ENCODE results near the gene FUS.

Gene FUS

GRCh38 chr16:31213877-31214707, 34.2 kb downstream of the FUS start, which contains the start of gene TRIM72:
Gene TRIM72 (plus strand): TSS chr16:31214119. CDS start chr16:31214739, 620 bp downstream.
- Histone ChIP-seq H3K4me1 (ENCODE audit: insufficient read depth, low read length) (peaks cover 5% of the 10 kb centered on the region; the same call in 1 of the 2 replicates), H3K27me3 (ENCODE audit: insufficient read depth, low read length) (peaks cover 56% of the 10 kb centered on the region), H3K9ac (ENCODE audit: low read depth, low read length) (peak within 1 kb of the TSS; percentile 63)

GRCh38 chr16:31214708-31215286, 34.9 kb downstream of the FUS start:
- Histone ChIP-seq H3K4me1 (ENCODE audit: insufficient read depth, low read length) (peaks cover 5% of the 10 kb centered on the region; the same call in 1 of the 2 replicates), H3K9me3 (ENCODE audit: insufficient read depth, low read depth, low read length) (no peaks in the 10 kb centered on the region), H3K4me3 (ENCODE audit: low read length) (peak overlapping the region; percentile 69), H3K9ac (ENCODE audit: low read depth, low read length) (peak overlapping the region; percentile 63), H3K27me3 (ENCODE audit: insufficient read depth, low read length) (peaks cover 56% of the 10 kb centered on the region), H3K36me3 (ENCODE audit: insufficient read depth, low read length) (no peaks in the 10 kb centered on the region), H3K27ac (ENCODE audit: low read depth, low read length) (0 out of 2 replicates have a peak overlapping the region, but pooled peaks have one; percentile 35)
- 2% methylated on average over 58 of the region's 58 CpGs for whole genome bisulfite sequencing

More at GRCh38 chr16:31213877-31214707, 34.2 kb downstream of the FUS start, which contains the start of gene TRIM72:
- Histone ChIP-seq H3K36me3 (ENCODE audit: insufficient read depth, low read length) (no peaks in the 10 kb centered on the region), H3K4me3 (ENCODE audit: low read length) (peak within 1 kb of the TSS; percentile 69), H3K9me3 (ENCODE audit: insufficient read depth, low read depth, low read length) (no peaks in the 10 kb centered on the region), H3K27ac (ENCODE audit: low read depth, low read length) (0 out of 2 replicates have a peak within 1 kb of the TSS, but pooled peaks have one; percentile 35)
- 43% methylated on average over 25 of the region's 25 CpGs for WGBS

- Histone ChIP-seq H3K9ac (ENCODE audit: low read depth, low read length) (peak overlapping the region; percentile 63; the same call in 1 of the 2 replicates), H3K27me3 (ENCODE audit: insufficient read depth, low read length) (peaks cover 56% of the 10 kb centered on the region), H3K4me1 (ENCODE audit: insufficient read depth, low read length) (peaks cover 5% of the 10 kb centered on the region; the same call in 1 of the 2 replicates), H3K36me3 (ENCODE audit: insufficient read depth, low read length) (no peaks in the 10 kb centered on the region), H3K4me3 (ENCODE audit: low read length) (peak overlapping the region; percentile 69), H3K27ac (ENCODE audit: low read depth, low read length) (no peak overlapping the region), H3K9me3 (ENCODE audit: insufficient read depth, low read depth, low read length) (no peaks in the 10 kb centered on the region)
- WGBS = 1% methylated on average over 63 of the region's 63 CpGs
Measured at GRCh38 chr16:31215287-31216162, 35.6 kb downstream of the FUS start.

GRCh38 chr16:31216422-31217135, 36.6 kb downstream of the FUS start, which contains the start of gene PYDC1:
Gene PYDC1 (minus strand): TSS chr16:31217135. CDS start chr16:31217028, 107 bp downstream.
- H3K4me3 ChIP-seq (ENCODE audit: low read length) = peak within 1 kb of the TSS; percentile 69
- WGBS = 11% methylated on average over 52 of the region's 52 CpGs
- no peak within 1 kb of the TSS for H3K9ac ChIP-seq (ENCODE audit: low read depth, low read length)
- H3K27me3 ChIP-seq (ENCODE audit: insufficient read depth, low read length) = peaks cover 56% of the 10 kb centered on the region
- no peaks in the 10 kb centered on the region for H3K9me3 ChIP-seq (ENCODE audit: insufficient read depth, low read depth, low read length)
- H3K36me3 ChIP-seq (ENCODE audit: insufficient read depth, low read length) = no peaks in the 10 kb centered on the region
- no peak within 1 kb of the TSS for H3K27ac ChIP-seq (ENCODE audit: low read depth, low read length)
- H3K4me1 ChIP-seq (ENCODE audit: insufficient read depth, low read length) = peaks cover 5% of the 10 kb centered on the region; the same call in 1 of the 2 replicates

- Histone ChIP-seq H3K9ac (ENCODE audit: low read depth, low read length) (no peak overlapping the region), H3K36me3 (ENCODE audit: insufficient read depth, low read length) (no peaks in the 10 kb centered on the region), H3K9me3 (ENCODE audit: insufficient read depth, low read depth, low read length) (no peaks in the 10 kb centered on the region), H3K27ac (ENCODE audit: low read depth, low read length) (no peak overlapping the region), H3K4me3 (ENCODE audit: low read length) (peak overlapping the region; percentile 69), H3K4me1 (ENCODE audit: insufficient read depth, low read length) (peaks cover 5% of the 10 kb centered on the region; the same call in 1 of the 2 replicates), H3K27me3 (ENCODE audit: insufficient read depth, low read length) (peaks cover 56% of the 10 kb centered on the region)
- WGBS = 39% methylated on average over 4 of the region's 4 CpGs
Measured at GRCh38 chr16:31217136-31217530, 37.2 kb downstream of the FUS start.

GRCh38 chr16:31219154-31219741, 39.3 kb downstream of the FUS start:
- Histone ChIP-seq H3K9ac (ENCODE audit: low read depth, low read length) (no peak overlapping the region), H3K4me1 (ENCODE audit: insufficient read depth, low read length) (peaks cover 5% of the 10 kb centered on the region; the same call in 1 of the 2 replicates), H3K27ac (ENCODE audit: low read depth, low read length) (no peak overlapping the region), H3K4me3 (ENCODE audit: low read length) (no peak overlapping the region), H3K9me3 (ENCODE audit: insufficient read depth, low read depth, low read length) (no peaks in the 10 kb centered on the region), H3K27me3 (ENCODE audit: insufficient read depth, low read length) (peaks cover 47% of the 10 kb centered on the region), H3K36me3 (ENCODE audit: insufficient read depth, low read length) (no peaks in the 10 kb centered on the region)
- WGBS = 92% methylated on average over 15 of the region's 15 CpGs

- Histone ChIP-seq H3K27ac (ENCODE audit: low read depth, low read length) (no peak overlapping the region), H3K4me3 (ENCODE audit: low read length) (no peak overlapping the region), H3K27me3 (ENCODE audit: insufficient read depth, low read length) (peaks cover 24% of the 10 kb centered on the region), H3K36me3 (ENCODE audit: insufficient read depth, low read length) (no peaks in the 10 kb centered on the region), H3K9me3 (ENCODE audit: insufficient read depth, low read depth, low read length) (no peaks in the 10 kb centered on the region), H3K9ac (ENCODE audit: low read depth, low read length) (no peak overlapping the region), H3K4me1 (ENCODE audit: insufficient read depth, low read length) (0 out of 2 replicates have a peak, but pooled peaks cover 2% of the 10 kb centered on the region)
- WGBS = 87% methylated on average over 12 of the region's 12 CpGs
Measured at GRCh38 chr16:31221357-31222160, 41.6 kb downstream of the FUS start.

GRCh38 chr16:31223044-31223443, 43.1 kb downstream of the FUS start:
- Histone ChIP-seq H3K9me3 (ENCODE audit: insufficient read depth, low read depth, low read length) (no peaks in the 10 kb centered on the region), H3K4me3 (ENCODE audit: low read length) (no peak overlapping the region), H3K27me3 (ENCODE audit: insufficient read depth, low read length) (peaks cover 9% of the 10 kb centered on the region), H3K4me1 (ENCODE audit: insufficient read depth, low read length) (no peaks in the 10 kb centered on the region), H3K36me3 (ENCODE audit: insufficient read depth, low read length) (no peaks in the 10 kb centered on the region), H3K9ac (ENCODE audit: low read depth, low read length) (no peak overlapping the region), H3K27ac (ENCODE audit: low read depth, low read length) (no peak overlapping the region)
- WGBS = 91% methylated on average over 5 of the region's 5 CpGs

GRCh38 chr16:31224092-31224955, 44.4 kb downstream of the FUS start:
- Histone ChIP-seq H3K4me1 (ENCODE audit: insufficient read depth, low read length) (no peaks in the 10 kb centered on the region), H3K9ac (ENCODE audit: low read depth, low read length) (no peak overlapping the region), H3K4me3 (ENCODE audit: low read length) (no peak overlapping the region), H3K27ac (ENCODE audit: low read depth, low read length) (no peak overlapping the region), H3K27me3 (ENCODE audit: insufficient read depth, low read length) (no peaks in the 10 kb centered on the region), H3K9me3 (ENCODE audit: insufficient read depth, low read depth, low read length) (no peaks in the 10 kb centered on the region), H3K36me3 (ENCODE audit: insufficient read depth, low read length) (no peaks in the 10 kb centered on the region)
- 95% methylated on average over 80 of the region's 80 CpGs for WGBS

Measured in HUES64 (cell line).